GM18502 (cell line): ENCODE results near the gene FOXK1.
"Not testable (repeated sequence)": the region's sequence is repeated elsewhere in the genome, so short reads cannot be mapped to it uniquely, and the experiment has no call there.

ENCODE experiments used
- ATAC-seq: cut with Tn5 transposase; IDR thresholded peaks from one replicate; pipeline ENCODE4 v1.9.1; 2021; ENCODE audit warnings: mild to moderate bottlenecking; ENCODE audit not compliant: unreplicated experiment, poor library complexity

The FOXK1 gene

GRCh38 chr7:4794171-4794570 lies 112.1 kb downstream of the FOXK1 start:
- not testable (repeated sequence) for ATAC-seq

- ATAC-seq = no peak
These were observed 112.7 kb downstream of the FOXK1 start for GRCh38 chr7:4794591-4795350.

GRCh38 chr7:4796453-4796852 lies 114.4 kb downstream of the FOXK1 start:
- no peak for ATAC-seq

GRCh38 chr7:4797858-4798705 lies 116.0 kb downstream of the FOXK1 start:
- ATAC-seq = peak; percentile 76

DNA sequence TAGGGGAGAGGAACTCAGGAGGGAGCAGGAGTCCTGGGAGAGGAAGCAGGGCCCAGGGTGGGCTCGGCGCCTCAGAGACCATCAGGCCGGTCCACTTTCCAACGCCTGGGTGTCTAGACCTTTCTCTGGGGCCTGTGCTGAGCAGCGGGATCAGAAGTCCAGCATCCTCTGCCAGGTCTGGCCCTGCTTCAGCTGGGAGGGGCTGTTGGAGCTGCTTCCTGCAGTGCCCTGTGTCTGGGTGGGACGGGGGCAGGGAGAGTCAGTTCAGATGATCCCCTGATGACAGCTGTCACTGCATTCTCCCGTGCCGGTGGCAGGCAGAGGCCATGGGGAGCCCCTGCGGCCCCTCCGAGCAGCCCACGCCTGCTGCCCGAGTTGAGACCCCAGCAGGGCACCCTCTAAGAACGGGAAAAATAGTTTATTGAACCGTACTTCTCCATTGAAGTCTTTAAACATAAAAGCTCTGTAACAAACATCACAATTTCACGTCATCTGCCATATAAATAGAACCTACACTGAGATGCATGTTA lies 116.7 kb downstream of the FOXK1 start:
- ATAC-seq = no peak

DNA sequence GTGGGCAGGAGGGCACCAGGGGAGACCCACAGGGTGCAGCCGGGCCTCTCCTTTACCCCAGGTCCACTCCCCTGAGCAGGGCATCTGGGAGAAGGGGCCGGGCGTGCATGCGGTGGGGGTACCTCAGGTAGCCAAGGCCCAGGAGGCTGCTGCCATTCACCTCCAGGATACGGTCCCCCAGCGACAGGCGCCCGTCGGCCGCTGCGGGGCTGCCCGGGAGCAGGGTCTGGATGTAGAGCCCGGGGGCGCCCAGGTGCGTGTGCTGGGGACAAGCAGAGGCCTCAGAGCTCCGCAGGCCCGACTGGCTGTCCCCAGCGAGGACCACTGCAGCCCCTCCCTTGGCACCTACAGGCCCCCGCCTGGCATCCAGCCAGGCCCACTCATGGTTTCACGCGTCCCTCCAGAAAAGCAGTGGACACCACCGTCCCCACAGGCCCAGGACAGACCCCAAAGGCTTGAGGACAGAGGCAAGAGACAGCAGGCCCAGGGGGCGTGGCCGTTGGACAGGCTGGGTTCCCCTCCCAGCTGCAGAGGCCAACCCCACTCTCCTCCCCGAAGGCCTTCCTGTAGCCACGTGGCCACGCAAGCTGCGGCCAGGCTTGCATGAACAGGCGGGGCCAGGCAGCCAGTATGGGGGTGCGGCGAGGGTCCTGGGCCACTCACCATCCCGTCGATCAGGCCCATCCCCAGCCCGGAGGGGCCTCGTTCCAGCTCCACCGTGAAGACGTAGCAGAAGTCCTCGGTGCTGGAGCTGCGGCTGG lies 117.6 kb downstream of the FOXK1 start:
- no peak for ATAC-seq

GRCh38 chr7:4800487-4800886 lies 118.4 kb downstream of the FOXK1 start:
- no peak for ATAC-seq

- ATAC-seq = no peak
These were observed 119.1 kb downstream of the FOXK1 start for GRCh38 chr7:4800926-4801838.

DNA sequence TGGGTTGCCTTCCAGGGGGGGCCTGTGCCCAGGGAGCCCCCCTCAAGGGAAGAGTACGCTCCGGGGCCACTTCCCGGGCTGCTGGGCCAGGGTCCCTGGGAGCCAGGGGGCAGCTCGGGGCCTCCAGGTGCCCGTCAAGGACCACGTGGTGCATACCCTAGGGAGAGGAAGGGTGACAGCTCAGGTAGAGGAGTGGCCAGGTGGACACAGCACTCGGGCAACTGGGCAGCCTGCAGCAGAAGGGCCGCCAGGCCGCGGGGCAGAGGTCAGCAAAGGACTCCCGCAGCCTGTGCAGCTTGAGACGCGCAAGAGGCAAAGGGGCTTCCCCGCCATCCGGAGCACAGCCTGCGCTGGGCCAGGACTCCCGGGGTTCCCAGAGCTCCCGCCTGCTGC lies 119.7 kb downstream of the FOXK1 start:
- no peak for ATAC-seq

GRCh38 chr7:4802577-4802976 lies 120.5 kb downstream of the FOXK1 start:
- ATAC-seq = not testable (repeated sequence)

- ATAC-seq = no peak
These were observed 121.5 kb downstream of the FOXK1 start for GRCh38 chr7:4803397-4804241.

GRCh38 chr7:4805110-4805983 lies 123.3 kb downstream of the FOXK1 start:
- ATAC-seq = no peak

DNA sequence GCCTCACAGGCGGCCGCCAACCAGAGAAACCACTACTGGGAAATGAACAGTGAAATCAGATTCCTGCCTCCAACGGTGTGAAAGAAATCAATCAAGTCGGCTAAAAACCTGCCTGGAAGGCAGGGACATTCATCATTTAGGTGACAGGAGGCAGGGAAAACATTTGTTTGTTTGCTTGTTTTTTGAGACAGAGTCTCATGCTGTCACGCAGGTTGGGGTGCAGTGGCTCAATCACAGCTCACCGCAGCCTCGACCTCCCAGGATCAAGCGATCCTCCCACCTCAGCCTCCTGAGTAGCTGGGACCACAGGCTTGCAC lies 123.8 kb downstream of the FOXK1 start:
- ATAC-seq = no peak

DNA sequence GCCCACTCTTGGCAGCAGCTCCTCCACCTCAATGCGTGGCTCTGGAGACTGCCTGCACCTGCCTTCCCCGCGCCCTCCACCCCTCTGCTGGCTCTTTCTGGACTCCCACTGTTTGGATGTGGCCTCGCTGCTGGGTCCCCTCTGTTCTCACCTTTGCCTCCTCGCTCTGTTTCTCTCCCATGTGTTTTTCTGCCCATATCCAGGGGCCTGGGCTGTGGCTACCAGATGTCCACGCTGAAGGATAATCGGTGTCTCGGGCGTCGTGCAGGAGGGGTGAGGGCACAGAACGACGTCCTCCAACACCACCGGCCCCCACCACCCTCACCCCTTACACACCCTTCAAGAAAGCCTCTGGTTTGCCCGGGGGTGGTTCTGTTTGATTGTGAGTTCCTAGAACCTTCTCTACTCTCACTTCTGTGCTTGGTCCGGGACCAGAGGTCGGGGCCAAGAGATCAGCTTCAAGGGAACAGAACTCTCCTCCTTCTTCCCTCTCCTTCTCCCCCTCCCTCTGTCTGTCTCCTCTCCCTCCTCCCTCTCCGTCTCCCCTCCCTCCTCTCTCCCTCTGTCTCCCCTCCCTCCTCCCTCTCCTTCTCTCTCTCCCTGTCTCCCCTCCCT lies 125.0 kb downstream of the FOXK1 start:
- no peak for ATAC-seq

GRCh38 chr7:4807598-4808016 lies 125.5 kb downstream of the FOXK1 start:
- no peak for ATAC-seq

GRCh38 chr7:4808026-4808425 lies 125.9 kb downstream of the FOXK1 start:
- ATAC-seq = no peak

- no peak for ATAC-seq
These were observed 126.5 kb downstream of the FOXK1 start for GRCh38 chr7:4808565-4808964.
